Activated naive CD4-positive, alpha-beta T cell treated with anti-CD3 and anti-CD28 coated beads, Interleukin-2, amount 50 U/mL, for 72 hours (primary cell): ENCODE measurements around the gene PIP5KL1. TPM values are rescaled to one million over a fixed set of nuclear protein-coding genes. Genes with fewer than 3 reads are reported as not detected.

ENCODE experiments used
- ATAC-seq, 2 donors: fragments of 150-1000 bp; cut with Tn5 transposase; 2 replicates each; pipeline ENCODE4 v1.10.0; 2021; ENCODE audit warnings: mild to moderate bottlenecking in 2 of 2, moderate library complexity in 2 of 2
- DNase-seq, 2 donors: peaks; one replicate each; pipeline ENCODE4 v3.0.0; 2021 to 2022; ENCODE audit warnings: low spot score in 2 of 2
- H3K27ac Mint-ChIP-seq, 2 donors: one replicate each; pipeline ENCODE4 v1.8.0; 2022; ENCODE audit warnings: mild to moderate bottlenecking in 2 of 2, mixed read lengths in 2 of 2
- H3K36me3 Mint-ChIP-seq, 2 donors: one replicate each; pipeline ENCODE4 v1.8.0; 2022; ENCODE audit warnings: mixed read lengths in 2 of 2
- H3K9me3 Mint-ChIP-seq, 2 donors: one replicate each; pipeline ENCODE4 v1.8.0; 2022; ENCODE audit warnings: mixed read lengths in 2 of 2
- total RNA-seq, 2 donors: library from RNA; stranded (reverse); gene quantifications; one replicate each; pipeline ENCODE4 v1.2.3, GENCODE V29; 2022

The PIP5KL1 gene
- total RNA-seq, result 1 to 10 TPM; 4.0 to 6.8 TPM

- Mint-ChIP-seq H3K27ac (peak within 1 kb of the TSS; percentile 28 to 74), H3K9me3 (no peaks in the 10 kb centered on the region), H3K36me3 (no peaks in the 10 kb centered on the region)
- ATAC-seq (peak; percentile 72 to 74), DNase-seq (peak; percentile 74 to 80)
Observed at GRCh38 chr9:127930231-127931091, at the start of gene PIP5KL1. PIP5KL1 (minus strand) TSS chr9:127930777; CDS start chr9:127930752, 25 bp downstream.

GRCh38 chr9:127980060-127980705, 49.6 kb upstream of the PIP5KL1 start:
- Mint-ChIP-seq H3K27ac (peak overlapping the region; percentile 93 to 94), H3K36me3 (peaks cover 33 to 37% of the 10 kb centered on the region in 2 donors), H3K9me3 (no peaks in the 10 kb centered on the region)
- ATAC-seq (peak; percentile 9 to 20), DNase-seq (peak in 1 of 2 donors; percentile 80)

- Mint-ChIP-seq H3K9me3 (no peaks in the 10 kb centered on the region), H3K36me3 (peaks cover 37 to 39% of the 10 kb centered on the region in 2 donors), H3K27ac (peak overlapping the region; percentile 93 to 94)
- ATAC-seq (no peak), DNase-seq (peak in 1 of 2 donors; percentile 40)
Observed at GRCh38 chr9:127979333-127980059, 48.9 kb upstream of the PIP5KL1 start.

GRCh38 chr9:127979015-127979332, 48.4 kb upstream of the PIP5KL1 start:
- no peak for DNase-seq
- H3K27ac Mint-ChIP-seq, result peak overlapping the region; percentile 93 to 94
- H3K9me3 Mint-ChIP-seq, result no peaks in the 10 kb centered on the region
- no peak for ATAC-seq
- peaks cover 36 to 42% of the 10 kb centered on the region in 2 donors for H3K36me3 Mint-ChIP-seq

GRCh38 chr9:127977884-127978647, 47.5 kb upstream of the PIP5KL1 start:
- peak overlapping the region; percentile 93 to 94 for H3K27ac Mint-ChIP-seq
- DNase-seq, result peak in 1 of 2 donors; percentile 23
- no peaks in the 10 kb centered on the region for H3K9me3 Mint-ChIP-seq
- H3K36me3 Mint-ChIP-seq, result peaks cover 33 to 42% of the 10 kb centered on the region in 2 donors
- peak in 1 of 2 donors; percentile 31 for ATAC-seq

- peaks cover 33 to 42% of the 10 kb centered on the region in 2 donors for H3K36me3 Mint-ChIP-seq
- ATAC-seq (peak in 1 of 2 donors; percentile 2), DNase-seq (peak in 1 of 2 donors; percentile 31)
- no peaks in the 10 kb centered on the region for H3K9me3 Mint-ChIP-seq
- H3K27ac Mint-ChIP-seq, result peak overlapping the region; percentile 93 to 94
Observed at GRCh38 chr9:127977009-127977883, 46.7 kb upstream of the PIP5KL1 start.

GRCh38 chr9:127976498-127976897, 45.9 kb upstream of the PIP5KL1 start:
- Mint-ChIP-seq H3K9me3 (no peaks in the 10 kb centered on the region), H3K27ac (peak overlapping the region; percentile 94 to 95), H3K36me3 (peaks cover 28 to 38% of the 10 kb centered on the region in 2 donors)
- DNase-seq (no peak), ATAC-seq (no peak)

GRCh38 chr9:127975376-127976315, 45.1 kb upstream of the PIP5KL1 start:
- H3K9me3 Mint-ChIP-seq, result no peaks in the 10 kb centered on the region
- peaks cover 28 to 38% of the 10 kb centered on the region in 2 donors for H3K36me3 Mint-ChIP-seq

GRCh38 chr9:127974769-127975261, 44.2 kb upstream of the PIP5KL1 start:
- H3K36me3 Mint-ChIP-seq, result peaks cover 25 to 34% of the 10 kb centered on the region in 2 donors
- peak overlapping the region; percentile 91 to 94 for H3K27ac Mint-ChIP-seq
- ATAC-seq (no peak), DNase-seq (no peak)
- no peaks in the 10 kb centered on the region for H3K9me3 Mint-ChIP-seq

More at GRCh38 chr9:127975376-127976315, 45.1 kb upstream of the PIP5KL1 start:
- ATAC-seq (no peak), DNase-seq (no peak)
- peak overlapping the region; percentile 94 to 95 for H3K27ac Mint-ChIP-seq

- H3K9me3 Mint-ChIP-seq, result no peaks in the 10 kb centered on the region
- DNase-seq (no peak), ATAC-seq (no peak)
- peaks cover 19 to 30% of the 10 kb centered on the region in 2 donors for H3K36me3 Mint-ChIP-seq
- H3K27ac Mint-ChIP-seq, result peak overlapping the region; percentile 91 to 94
Observed at GRCh38 chr9:127974001-127974768, 43.6 kb upstream of the PIP5KL1 start.

GRCh38 chr9:127973169-127974000, 42.8 kb upstream of the PIP5KL1 start:
- Mint-ChIP-seq H3K36me3 (peaks cover 15 to 24% of the 10 kb centered on the region in 2 donors), H3K9me3 (no peaks in the 10 kb centered on the region), H3K27ac (peak overlapping the region; percentile 91 to 94)
- DNase-seq (peak in 1 of 2 donors; percentile 8), ATAC-seq (no peak)

GRCh38 chr9:127972236-127972871, 41.8 kb upstream of the PIP5KL1 start:
- DNase-seq (peak in 1 of 2 donors; percentile 21), ATAC-seq (no peak)
- Mint-ChIP-seq H3K9me3 (no peaks in the 10 kb centered on the region), H3K27ac (peak overlapping the region; percentile 94 to 97), H3K36me3 (peaks cover 15 to 24% of the 10 kb centered on the region in 2 donors)
